Small intestine (tissue), 4 donors: ENCODE data around the gene CCDC149. TPM values are rescaled to one million over a fixed set of nuclear protein-coding genes. Genes with fewer than 3 reads are reported as not detected.

Source experiments
- polyA plus RNA-seq, 4 donors: library from polyadenylated mRNA; stranded (reverse) in 3 of 4; unstranded in 1 of 4; fragments of 200-250 nt in 3 of 4; fragments of 120-200 nt in 1 of 4; gene quantifications; one replicate each; pipeline versions ENCODE4 v1.2.1 to v1.2.3, GENCODE V29; 2013
- donor health status: healthy with polysubstance abuse.
- donor health status: Bipolar disorder and iron deficiency.
- donor health status: healthy.

The CCDC149 gene
- polyA plus RNA-seq, 4 donors: 2.2 to 13.2 (median 5.2) TPM

Other genes starting within 250 kb of the CCDC149 start
- gene SOD3, start 117.5 kb downstream of the CCDC149 start, polyA plus RNA-seq: 10 to 100 TPM in 1 of 4 donors, 1 to 10 TPM in 1, under 1 TPM in 1, not detected in 1; 0.90 to 15.6 (median 1.6) TPM
- gene LGI2, start 117.9 kb upstream of the CCDC149 start, polyA plus RNA-seq: under 1 TPM in 2 of 4 donors, not detected in 2; 0.42 to 0.65 TPM
- 10 to 100 TPM in 3 of 4 donors, 1 to 10 TPM in 1; 5.7 to 23.0 (median 16.7) TPM for gene SEPSECS, start 247.4 kb upstream of the CCDC149 start, polyA plus RNA-seq